Nephron (organoid): Measurements from ENCODE around the gene UCKL1.

Experiments
- H3K27ac Mint-ChIP-seq, 3 experiments: 2 replicates each; pipeline ENCODE4 v1.8.0; 2020; ENCODE audit warnings: mixed read lengths in 3 of 3, mild to moderate bottlenecking in 2 of 3, moderate library complexity in 1 of 3
- H3K27me3 Mint-ChIP-seq: 2 replicates; pipeline ENCODE4 v1.8.0; 2021; ENCODE audit warnings: low read depth, mild to moderate bottlenecking, moderate library complexity, mixed read lengths
- H3K36me3 Mint-ChIP-seq: 2 replicates; pipeline ENCODE4 v1.8.0; 2020; ENCODE audit warnings: low read depth, mixed read lengths
- H3K4me1 Mint-ChIP-seq: 2 replicates; pipeline ENCODE4 v1.8.0; 2020; ENCODE audit warnings: mixed read lengths
- H3K4me3 Mint-ChIP-seq, 3 experiments: 2 replicates each; pipeline ENCODE4 v1.8.0; 2020; ENCODE audit warnings: mild to moderate bottlenecking in 3 of 3, mixed read lengths in 3 of 3, moderate library complexity in 2 of 3
- H3K9me3 Mint-ChIP-seq: 2 replicates; pipeline ENCODE4 v1.8.0; 2020; ENCODE audit warnings: mixed read lengths
- CTCF ChIP-seq, 3 experiments: fragments of 200-600 bp; sonication (generic); IDR thresholded peaks; one replicate each; pipeline ENCODE4 v1.5.0; 2021; ENCODE audit warnings: antibody characterized with exemption in 3 of 3; ENCODE audit not compliant: unreplicated experiment in 3 of 3

The UCKL1 gene

GRCh38 chr20:63942969-63943807 lies 13.0 kb downstream of the UCKL1 start:
- peaks cover 9% of the 10 kb centered on the region for H3K36me3 Mint-ChIP-seq
- no peak for TF ChIP-seq CTCF (IDR thresholded peaks at IDR 0.05; ENCODE audit: unreplicated experiment in 3 of 3)
- peaks cover 2% of the 10 kb centered on the region for H3K4me1 Mint-ChIP-seq
- no peaks in the 10 kb centered on the region for H3K27me3 Mint-ChIP-seq
- no peaks in the 10 kb centered on the region for H3K9me3 Mint-ChIP-seq
- no peak overlapping the region for H3K27ac Mint-ChIP-seq
- no peak overlapping the region for H3K4me3 Mint-ChIP-seq

- Mint-ChIP-seq H3K27me3 (no peaks in the 10 kb centered on the region), H3K36me3 (peaks cover 16% of the 10 kb centered on the region), H3K4me3 (no peak overlapping the region), H3K27ac (peak overlapping the region in 1 of 3 experiments; percentile 58), H3K4me1 (no peaks in the 10 kb centered on the region), H3K9me3 (no peaks in the 10 kb centered on the region)
- no peak for TF ChIP-seq CTCF (IDR thresholded peaks at IDR 0.05; ENCODE audit: unreplicated experiment in 3 of 3)
Observed at GRCh38 chr20:63942250-63942951, 13.8 kb downstream of the UCKL1 start.

- Mint-ChIP-seq H3K4me1 (no peaks in the 10 kb centered on the region), H3K36me3 (peaks cover 18% of the 10 kb centered on the region), H3K9me3 (no peaks in the 10 kb centered on the region), H3K27ac (no peak overlapping the region), H3K27me3 (no peaks in the 10 kb centered on the region), H3K4me3 (no peak overlapping the region)
- TF ChIP-seq CTCF (IDR thresholded peaks at IDR 0.05; ENCODE audit: unreplicated experiment in 3 of 3): no peak
Observed at GRCh38 chr20:63941282-63942081, 14.7 kb downstream of the UCKL1 start.

- H3K27ac Mint-ChIP-seq: no peak overlapping the region
- no peaks in the 10 kb centered on the region for H3K4me1 Mint-ChIP-seq
- H3K9me3 Mint-ChIP-seq: no peaks in the 10 kb centered on the region
- H3K27me3 Mint-ChIP-seq: no peaks in the 10 kb centered on the region
- TF ChIP-seq CTCF (IDR thresholded peaks at IDR 0.05; ENCODE audit: unreplicated experiment in 3 of 3): no peak
- no peak overlapping the region for H3K4me3 Mint-ChIP-seq
- peaks cover 26% of the 10 kb centered on the region for H3K36me3 Mint-ChIP-seq
Observed at GRCh38 chr20:63940472-63941266, 15.5 kb downstream of the UCKL1 start.

- H3K27ac Mint-ChIP-seq: no peak overlapping the region
Observed at GRCh38 chr20:63940071-63940471, 16.1 kb downstream of the UCKL1 start.

More at GRCh38 chr20:63940071-63940471, 16.1 kb downstream of the UCKL1 start:
- Mint-ChIP-seq H3K27me3 (no peaks in the 10 kb centered on the region), H3K36me3 (peaks cover 30% of the 10 kb centered on the region), H3K9me3 (no peaks in the 10 kb centered on the region), H3K4me3 (no peak overlapping the region), H3K4me1 (no peaks in the 10 kb centered on the region)
- TF ChIP-seq CTCF (IDR thresholded peaks at IDR 0.05; ENCODE audit: unreplicated experiment in 3 of 3): no peak
